H1 (cell line): ENCODE results near the gene ELMOD2. TPM values are rescaled to one million over a fixed set of nuclear protein-coding genes. Genes with fewer than 3 reads are reported as not detected.

Experiments used
- BRCA1 ChIP-seq: IDR thresholded peaks from 2 replicates; pipeline ENCODE4 v1.6.1; 2012; ENCODE audit warnings: low read depth, low read length, improper control_type of control experiment
- CHD1 ChIP-seq: IDR thresholded peaks from 2 replicates; pipeline ENCODE4 v1.6.1; 2012; ENCODE audit warnings: low read depth, low read length, improper control_type of control experiment
- CTCF ChIP-seq, 3 experiments: IDR thresholded peaks; 1 replicate in 2 of 3; 2 replicates in 1 of 3; pipeline versions ENCODE4 v1.5.1 to v1.6.1; 2011; ENCODE audit warnings: low read length in 3 of 3, mild to moderate bottlenecking in 3 of 3, inconsistent platforms in 2 of 3, low read depth in 1 of 3, moderate library complexity in 1 of 3; ENCODE audit not compliant: insufficient read depth in 1 of 3; ENCODE audit errors: control extremely low read depth in 1 of 3
- FOSL1 ChIP-seq: IDR thresholded peaks from 2 replicates; pipeline ENCODE4 v1.6.1; 2011; ENCODE audit warnings: mild to moderate bottlenecking, low read depth, low read length, moderate library complexity; ENCODE audit not compliant: insufficient read depth
- HDAC6 ChIP-seq: IDR thresholded peaks from one replicate; pipeline ENCODE4 v1.7.1; 2012; ENCODE audit warnings: low read depth, mild to moderate bottlenecking, inconsistent platforms, low read length, moderate library complexity
- JUN ChIP-seq: IDR thresholded peaks from 2 replicates; pipeline ENCODE4 v1.6.1; 2011; ENCODE audit warnings: low read depth, mild to moderate bottlenecking, improper control_type of control experiment, low read length
- KDM4A ChIP-seq: IDR thresholded peaks from one replicate; pipeline ENCODE4 v1.7.1; 2012; ENCODE audit warnings: low read depth, mild to moderate bottlenecking, moderate library complexity, low read length, inconsistent platforms; ENCODE audit not compliant: severe bottlenecking
- NANOG ChIP-seq: IDR thresholded peaks from 2 replicates; pipeline ENCODE4 v1.6.1; 2011; ENCODE audit warnings: low read length, low read depth, mild to moderate bottlenecking, inconsistent platforms; ENCODE audit not compliant: insufficient read depth, poor library complexity, severe bottlenecking
- POLR2A ChIP-seq, 2 experiments: IDR thresholded peaks; 1 replicate in 1 of 2; 2 replicates in 1 of 2; pipeline ENCODE4 v1.6.1; 2011; ENCODE audit warnings: low read depth in 2 of 2, low read length in 2 of 2, mild to moderate bottlenecking in 2 of 2; ENCODE audit errors: control extremely low read depth in 1 of 2
- RAD21 ChIP-seq, 2 experiments: IDR thresholded peaks in 1 of 2; conservative IDR thresholded peaks in 1 of 2; 2 replicates each; pipeline ENCODE4 v1.6.1; 2011; ENCODE audit warnings: low read depth in 2 of 2, low read length in 2 of 2, improper control_type of control experiment in 1 of 2, inconsistent platforms in 1 of 2, mild to moderate bottlenecking in 1 of 2, moderate library complexity in 1 of 2
- SAP30 ChIP-seq: fragments of 300-600 bp; sonication (generic); IDR thresholded peaks from 2 replicates; pipeline ENCODE4 v1.7.1; 2012; ENCODE audit warnings: low read length, moderate library complexity, mild to moderate bottlenecking, inconsistent platforms; ENCODE audit not compliant: insufficient read depth, insufficient replicate concordance
- SIX5 ChIP-seq: IDR thresholded peaks from 2 replicates; pipeline ENCODE4 v1.6.1; 2011; ENCODE audit warnings: mild to moderate bottlenecking, low read depth, low read length
- SP1 ChIP-seq: IDR thresholded peaks from 2 replicates; pipeline ENCODE4 v1.6.1; 2011; ENCODE audit warnings: low read depth, low read length
- SP2 ChIP-seq: IDR thresholded peaks from 2 replicates; pipeline ENCODE4 v1.6.1; 2012; ENCODE audit warnings: mild to moderate bottlenecking, low read length, inconsistent platforms
- SRF ChIP-seq: IDR thresholded peaks from 2 replicates; pipeline ENCODE4 v1.6.1; 2011; ENCODE audit warnings: mild to moderate bottlenecking, low read depth, low read length, moderate library complexity
- TAF7 ChIP-seq: optimal IDR thresholded peaks from 2 replicates; pipeline ENCODE3; 2011; ENCODE audit warnings: low read depth, mild to moderate bottlenecking, inconsistent platforms, low read length, moderate library complexity, borderline replicate concordance
- TCF12 ChIP-seq: IDR thresholded peaks from 2 replicates; pipeline ENCODE4 v1.6.1; 2011; ENCODE audit warnings: low read depth, mild to moderate bottlenecking, low read length
- TEAD4 ChIP-seq: IDR thresholded peaks from 2 replicates; pipeline ENCODE4 v1.6.1; 2012; ENCODE audit warnings: low read depth, low read length, inconsistent platforms, mixed read lengths
- YY1 ChIP-seq: IDR thresholded peaks from 2 replicates; pipeline ENCODE4 v1.6.1; 2011; ENCODE audit warnings: low read depth, mild to moderate bottlenecking, low read length
- ZNF274 ChIP-seq: IDR thresholded peaks from 2 replicates; pipeline ENCODE4 v1.7.0; 2012; ENCODE audit warnings: low read length, borderline replicate concordance; ENCODE audit errors: extremely low read depth
- polyA plus RNA-seq, 7 experiments: library from polyadenylated mRNA; depleted of rRNA in 3 of 7; stranded (reverse) in 5 of 7; unstranded in 2 of 7; fragments of >200 nt in 5 of 7; fragments of 200-250 nt in 2 of 7; gene quantifications; 1 replicate in 5 of 7; 2 replicates in 1 of 7; 4 replicates in 1 of 7; pipeline versions ENCODE4 v1.2.1 to v1.2.3, GENCODE V29; 2011 to 2013; ENCODE audit warnings: missing spikeins in 2 of 7, mixed read lengths in 2 of 7
- total RNA-seq: library from RNA; stranded (reverse); fragmentation: NEBNext Ultra II Directional; extraction: Animal tissue kit (Norgen Biotek cat#: 25700); gene quantifications from 2 replicates; pipeline ENCODE4 v1.2.1, GENCODE V29; 2021
- TF ChIP-seq, protein P1 (sequence below): IDR thresholded peaks from 2 replicates; pipeline ENCODE4 v1.6.1; 2012; ENCODE audit warnings: inconsistent platforms

The ELMOD2 gene
- total and polyA plus RNA-seq, 2 of the 8 experiments (the other 6 are each of a cell fraction or from before 2014, with no cell fraction given): 6.6 to 27.9 TPM

DNA sequence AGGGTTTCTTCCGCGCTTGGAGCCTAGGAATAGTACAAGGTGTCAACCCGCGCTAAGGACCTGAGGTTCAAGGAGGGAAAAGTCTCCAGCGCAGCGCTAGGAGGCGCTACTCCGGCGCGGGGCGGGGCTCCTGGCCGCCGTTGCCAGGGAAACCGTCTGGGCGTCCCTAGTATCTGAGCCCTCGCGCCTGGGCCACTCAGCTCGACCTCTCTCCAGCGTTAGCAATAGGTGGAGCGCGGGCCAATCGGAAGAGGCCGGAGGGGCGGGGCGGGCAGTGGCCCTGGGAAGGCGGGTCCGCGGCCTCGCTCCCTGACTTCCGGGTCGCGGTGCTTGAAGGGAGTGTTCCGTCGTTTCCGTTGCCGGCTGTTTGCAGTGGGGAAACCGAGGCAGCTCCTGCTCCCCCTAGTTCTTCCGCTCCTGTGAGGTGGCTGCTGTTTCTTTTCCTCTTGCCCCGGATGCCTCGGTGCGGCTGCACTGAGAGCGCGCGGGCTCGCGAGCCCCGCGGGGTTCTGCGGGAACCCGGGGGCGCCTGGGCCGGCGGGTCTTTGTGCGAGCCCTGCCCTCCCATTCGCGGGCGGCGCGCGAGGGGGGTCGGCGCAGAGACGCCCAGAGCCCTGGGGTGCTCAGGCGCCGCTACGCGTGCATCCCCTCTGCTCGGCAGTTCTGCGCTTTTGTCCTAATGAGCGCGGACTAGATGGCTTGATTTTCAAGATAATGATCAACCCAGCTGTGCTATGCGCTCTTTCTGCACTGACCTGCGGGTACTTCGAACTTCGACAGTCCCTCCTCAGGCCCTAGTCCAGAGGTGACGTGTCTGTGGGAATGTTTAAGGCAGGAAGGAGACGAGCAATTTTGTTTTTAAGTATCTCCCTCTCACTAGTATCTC is at the start of gene ELMOD2 (continued):
- TF ChIP-seq NANOG (peak; percentile 8), JUN (no peak), SP1 (no peak; the same call in 1 of the 2 replicates), FOSL1 (0 out of 2 replicates have a peak, but pooled peaks have one; percentile 34), ZNF274 (no peak), SAP30 (no peak), KDM4A (peak; percentile 93), SRF (no peak), HDAC6 (no peak), SP2 (no peak), POLR2A (IDR thresholded peaks at IDR 0.05; ENCODE audit: control extremely low read depth in 1 of 2, low read depth in 2 of 2, low read length in 2 of 2) (peak in 1 of 2 experiments; percentile 93; a peak in 2 of 3 replicates), TCF12 (no peak), SIX5 (no peak), TEAD4 (no peak), BRCA1 (no peak), YY1 (no peak), CHD1 (no peak), RAD21 (IDR thresholded peaks at IDR 0.05 in 1 of 2, conservative IDR thresholded peaks at IDR 0.05 in 1 of 2; ENCODE audit: low read depth in 2 of 2, low read length in 2 of 2) (peak; percentile 60 to 66), CTCF (IDR thresholded peaks at IDR 0.05; ENCODE audit: control extremely low read depth in 1 of 3, insufficient read depth in 1 of 3, low read depth in 1 of 3, low read length in 3 of 3) (peak; percentile 85 to 97 (median 93)), TAF7 (no peak)
- TF ChIP-seq, protein P1, sequence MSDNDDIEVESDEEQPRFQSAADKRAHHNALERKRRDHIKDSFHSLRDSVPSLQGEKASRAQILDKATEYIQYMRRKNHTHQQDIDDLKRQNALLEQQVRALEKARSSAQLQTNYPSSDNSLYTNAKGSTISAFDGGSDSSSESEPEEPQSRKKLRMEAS: peak; percentile 51
